ENCODE data around the gene PDLIM4.

PDLIM4 gene, protein sequence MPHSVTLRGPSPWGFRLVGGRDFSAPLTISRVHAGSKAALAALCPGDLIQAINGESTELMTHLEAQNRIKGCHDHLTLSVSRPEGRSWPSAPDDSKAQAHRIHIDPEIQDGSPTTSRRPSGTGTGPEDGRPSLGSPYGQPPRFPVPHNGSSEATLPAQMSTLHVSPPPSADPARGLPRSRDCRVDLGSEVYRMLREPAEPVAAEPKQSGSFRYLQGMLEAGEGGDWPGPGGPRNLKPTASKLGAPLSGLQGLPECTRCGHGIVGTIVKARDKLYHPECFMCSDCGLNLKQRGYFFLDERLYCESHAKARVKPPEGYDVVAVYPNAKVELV

DNA sequence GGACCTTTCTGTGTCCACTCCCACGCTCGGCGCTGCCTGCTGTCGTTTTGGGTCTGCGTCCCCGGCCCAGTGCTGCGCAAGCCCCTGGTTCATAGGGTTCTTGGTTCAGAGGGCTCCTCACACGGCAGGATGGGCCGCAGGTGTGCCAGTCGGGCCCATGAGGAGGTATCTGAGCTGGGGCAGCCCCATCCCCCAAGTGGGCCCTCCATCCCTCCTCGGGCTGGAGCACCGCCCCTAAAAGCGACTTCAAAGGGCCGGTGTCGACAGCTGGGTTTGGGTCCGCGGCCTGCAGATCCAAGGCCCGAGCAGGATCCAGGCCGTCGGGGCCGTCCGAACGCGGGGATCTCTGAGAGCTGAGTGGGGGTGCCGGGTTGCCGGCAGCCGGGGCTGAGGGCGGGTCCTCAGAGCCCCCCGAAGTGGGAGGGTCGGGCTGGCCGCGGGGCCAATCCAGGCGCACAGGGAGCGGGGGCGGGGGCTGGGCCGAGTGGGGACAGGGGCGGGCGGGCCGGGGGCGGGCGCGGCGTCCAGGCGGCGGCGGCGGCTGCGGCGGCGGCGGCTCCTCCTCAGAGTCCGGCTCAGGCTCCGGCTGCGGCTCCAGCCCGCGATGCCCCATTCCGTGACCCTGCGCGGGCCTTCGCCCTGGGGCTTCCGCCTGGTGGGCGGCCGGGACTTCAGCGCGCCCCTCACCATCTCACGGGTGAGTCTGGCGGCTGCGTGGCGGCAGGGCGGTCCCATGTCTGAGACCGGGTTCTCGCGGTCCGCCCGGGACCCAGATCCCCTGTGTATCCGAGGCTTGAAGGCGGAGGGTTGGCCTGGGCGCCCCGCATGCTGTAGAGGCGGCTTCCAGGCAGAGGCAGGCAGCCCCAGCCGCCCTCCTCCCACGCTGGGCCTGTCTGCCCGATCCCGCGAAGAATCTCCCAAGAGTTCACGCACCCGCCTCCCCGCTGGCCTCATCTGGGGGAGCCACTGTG lies at the start of gene PDLIM4:
TSS of gene PDLIM4 (plus strand) at position 566 of the 971 bp plus-strand sequence. CDS start at position 605, 39 bp downstream.
- no peak for DNase-seq (ENCODE audit: low read depth in 3 of 3, low spot score in 1 of 3)

DNA sequence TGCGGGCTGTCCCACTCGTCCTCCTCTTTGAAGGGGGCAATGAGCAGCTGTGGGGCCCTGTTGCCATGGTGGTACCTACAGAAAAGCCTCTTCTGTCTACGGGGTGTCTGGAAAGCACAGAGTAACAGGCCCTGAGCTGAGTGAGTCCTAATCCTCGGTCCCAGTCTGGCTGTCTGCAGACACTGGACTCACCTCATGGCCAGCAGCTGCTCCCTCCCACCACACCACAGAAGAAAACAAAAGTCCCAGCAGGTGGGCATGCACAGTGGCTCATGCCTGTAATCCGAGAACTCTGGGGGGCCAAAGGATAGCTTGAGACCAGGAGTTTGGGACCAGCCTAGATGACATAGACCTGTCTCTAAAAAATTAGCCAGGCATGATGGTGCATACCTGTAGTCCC lies 49.7 kb upstream of the PDLIM4 start:
- no peak for DNase-seq (ENCODE audit: low read depth in 3 of 3, low spot score in 1 of 3)

DNA sequence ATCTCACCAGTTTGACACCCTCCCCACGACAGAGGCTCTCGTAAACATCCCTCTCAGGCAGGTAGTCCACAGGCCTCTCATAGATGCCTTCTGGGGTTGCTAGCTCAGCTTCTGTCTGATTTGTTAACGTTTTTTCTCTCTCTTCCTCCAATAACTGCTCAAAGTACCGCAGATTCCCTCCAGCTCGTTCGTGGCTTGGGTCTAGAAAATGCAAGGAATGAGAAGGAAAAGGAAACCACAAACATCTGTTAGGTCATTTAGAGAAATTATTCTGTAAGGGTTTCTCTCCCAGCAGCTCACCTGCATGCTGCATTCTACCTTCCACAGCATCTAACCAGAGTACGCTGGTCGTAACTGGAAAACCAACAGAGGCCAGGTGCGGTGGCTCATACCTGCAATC lies 48.4 kb upstream of the PDLIM4 start:
- no peak for DNase-seq (ENCODE audit: low read depth in 3 of 3, low spot score in 1 of 3)

DNA sequence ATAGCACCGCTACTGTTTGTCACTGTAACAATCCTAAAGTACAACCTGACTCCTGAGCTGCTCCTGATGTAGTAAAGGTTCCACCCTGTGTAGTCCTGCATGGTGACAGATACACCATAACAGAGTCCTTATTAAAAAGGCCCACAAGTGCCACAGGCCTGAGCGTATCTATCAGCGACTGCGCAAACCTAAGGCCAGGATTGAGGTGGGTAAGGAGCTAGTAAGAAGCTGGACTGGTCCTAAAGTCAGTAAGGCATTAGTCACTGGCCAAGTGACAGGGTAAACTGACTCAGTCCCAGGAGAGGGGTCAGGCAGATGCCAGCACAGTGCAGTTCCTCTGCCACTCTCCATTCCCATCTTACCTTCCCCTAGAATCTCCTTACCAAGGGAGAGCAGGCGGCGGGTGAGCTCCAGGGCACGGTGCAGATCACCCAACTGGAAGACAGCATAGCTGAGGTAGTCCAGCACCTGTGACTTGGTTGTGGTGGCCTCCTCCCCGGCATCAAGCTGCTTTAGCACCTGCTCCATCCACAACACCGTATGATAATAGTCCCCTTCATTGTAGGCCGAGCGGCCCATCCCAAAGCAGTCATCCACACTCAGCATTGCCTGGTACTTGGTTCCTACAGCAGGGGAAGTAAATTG lies 47.5 kb upstream of the PDLIM4 start:
- DNase-seq (ENCODE audit: low read depth in 3 of 3, low spot score in 1 of 3) = no peak

DNA sequence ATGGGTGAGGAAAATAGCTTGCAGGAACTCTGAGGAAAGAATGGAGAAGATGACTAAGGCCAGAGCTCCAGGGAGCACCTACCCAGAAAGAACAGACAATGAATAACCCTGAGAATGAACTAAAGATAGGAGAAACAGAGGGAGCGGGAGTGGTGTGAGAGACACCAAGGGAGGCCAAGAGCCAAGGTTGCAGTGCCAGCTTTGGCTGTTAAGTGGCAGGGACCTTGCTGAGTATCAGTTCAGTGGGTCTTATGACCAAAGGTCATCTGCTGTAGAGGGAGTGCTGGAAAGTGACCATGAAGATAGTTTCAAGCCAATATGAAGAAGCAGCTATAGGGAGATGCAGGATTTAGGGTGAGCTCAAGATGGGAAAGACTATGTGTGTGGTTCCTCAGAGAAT lies 46.6 kb upstream of the PDLIM4 start:
- DNase-seq (ENCODE audit: low read depth in 3 of 3, low spot score in 1 of 3) = no peak

DNA sequence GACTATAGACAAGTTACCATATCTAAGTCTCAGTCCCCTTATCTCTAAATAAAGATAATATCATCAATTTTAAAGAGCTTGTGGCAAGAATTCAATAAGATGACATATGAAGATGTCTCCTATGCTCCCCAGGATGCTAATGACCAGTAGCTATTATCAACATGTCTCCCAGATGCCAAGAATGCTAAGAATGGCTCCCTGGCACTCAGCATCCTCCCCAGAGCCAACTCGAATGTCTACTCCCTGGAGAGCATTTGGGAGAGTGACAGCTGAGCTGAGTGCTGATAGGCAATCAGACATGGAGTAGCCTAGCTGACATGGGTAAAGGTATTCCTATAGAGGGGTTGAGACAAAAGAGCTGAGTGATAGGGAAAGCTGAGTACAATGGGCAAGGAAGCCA lies 45.7 kb upstream of the PDLIM4 start:
- no peak for DNase-seq (ENCODE audit: low read depth in 3 of 3, low spot score in 1 of 3)

DNA sequence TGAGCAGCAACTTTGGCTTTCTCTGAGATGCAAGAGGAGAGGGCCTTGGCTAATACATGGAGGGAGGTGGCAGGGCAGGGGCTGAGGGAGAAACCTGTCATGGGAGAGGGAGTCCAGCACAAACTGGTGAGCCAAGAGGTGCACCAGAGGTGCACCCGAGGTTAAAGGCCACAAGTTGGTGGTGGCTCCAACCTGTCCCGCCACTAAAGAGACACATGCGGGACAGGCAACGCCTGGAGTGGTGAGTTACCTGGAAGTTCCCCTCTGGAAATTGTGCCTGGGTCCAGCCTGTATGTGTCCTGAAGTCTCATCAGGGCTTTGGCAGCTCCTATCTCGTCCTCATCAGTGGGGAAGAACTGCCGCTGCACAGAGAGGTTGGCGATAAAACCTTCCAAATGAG lies 43.8 kb upstream of the PDLIM4 start:
- no peak for DNase-seq (ENCODE audit: low read depth in 3 of 3, low spot score in 1 of 3)

DNA sequence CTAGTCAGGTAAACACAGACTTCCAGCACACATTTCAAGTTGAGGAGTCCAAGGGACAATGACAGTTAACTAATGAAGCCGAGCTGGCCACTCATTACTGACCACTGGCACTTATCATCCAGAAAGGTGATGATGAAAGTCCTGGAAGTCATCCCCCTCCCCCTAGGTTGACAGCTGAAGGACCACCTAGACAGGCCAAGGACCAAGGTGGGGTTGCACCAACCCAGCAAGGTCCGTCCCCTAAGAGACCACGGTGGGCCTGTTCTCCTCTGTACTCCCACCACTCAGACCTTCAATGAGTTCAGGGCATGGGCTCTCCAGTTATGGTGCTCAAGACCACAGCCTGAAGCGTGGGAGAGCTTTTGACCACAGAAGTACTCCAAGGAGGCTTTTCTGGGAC lies 43.0 kb upstream of the PDLIM4 start:
- DNase-seq (ENCODE audit: low read depth in 3 of 3, low spot score in 1 of 3) = no peak

DNA sequence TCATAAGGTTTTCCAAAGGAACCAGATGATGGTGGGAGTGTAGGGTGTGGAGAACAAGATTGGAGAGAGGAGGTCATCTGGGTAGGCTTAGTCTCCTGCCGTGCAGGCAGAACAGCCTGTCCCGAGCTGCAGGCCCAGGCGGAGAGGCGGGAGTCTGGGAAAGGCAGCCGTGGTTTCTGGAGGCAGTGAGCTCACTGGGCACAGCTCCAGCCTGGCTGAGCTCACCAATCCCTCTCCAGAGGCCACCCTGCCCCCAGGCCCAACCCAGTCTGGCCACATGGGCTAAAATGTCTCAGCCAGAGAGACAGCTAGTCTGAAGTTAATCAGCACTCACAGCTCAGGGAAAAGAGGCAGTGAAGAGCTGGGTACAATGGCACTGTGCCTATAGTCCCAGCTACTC lies 42.2 kb upstream of the PDLIM4 start:
- no peak for DNase-seq (ENCODE audit: low read depth in 3 of 3, low spot score in 1 of 3)

DNA sequence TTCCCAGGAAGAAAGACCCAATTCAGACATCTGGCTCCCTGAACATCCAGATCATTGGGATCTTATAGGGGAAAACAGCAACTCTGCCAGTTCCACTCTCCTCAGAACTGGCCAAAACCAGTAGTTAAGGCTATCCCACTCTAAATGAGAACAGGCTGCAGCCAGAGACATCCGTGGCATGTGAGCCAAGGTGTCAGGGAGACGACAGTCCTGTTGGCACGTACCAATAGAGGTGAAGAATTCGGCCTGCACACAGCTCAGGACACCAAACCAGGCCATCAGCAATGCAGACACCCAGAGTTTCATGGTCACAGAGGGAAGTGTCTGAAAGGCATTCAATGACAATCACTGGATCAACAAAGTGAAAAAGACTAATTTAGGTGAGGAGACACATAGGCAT lies 39.2 kb upstream of the PDLIM4 start:
- DNase-seq (ENCODE audit: low read depth in 3 of 3, low spot score in 1 of 3) = no peak

DNA sequence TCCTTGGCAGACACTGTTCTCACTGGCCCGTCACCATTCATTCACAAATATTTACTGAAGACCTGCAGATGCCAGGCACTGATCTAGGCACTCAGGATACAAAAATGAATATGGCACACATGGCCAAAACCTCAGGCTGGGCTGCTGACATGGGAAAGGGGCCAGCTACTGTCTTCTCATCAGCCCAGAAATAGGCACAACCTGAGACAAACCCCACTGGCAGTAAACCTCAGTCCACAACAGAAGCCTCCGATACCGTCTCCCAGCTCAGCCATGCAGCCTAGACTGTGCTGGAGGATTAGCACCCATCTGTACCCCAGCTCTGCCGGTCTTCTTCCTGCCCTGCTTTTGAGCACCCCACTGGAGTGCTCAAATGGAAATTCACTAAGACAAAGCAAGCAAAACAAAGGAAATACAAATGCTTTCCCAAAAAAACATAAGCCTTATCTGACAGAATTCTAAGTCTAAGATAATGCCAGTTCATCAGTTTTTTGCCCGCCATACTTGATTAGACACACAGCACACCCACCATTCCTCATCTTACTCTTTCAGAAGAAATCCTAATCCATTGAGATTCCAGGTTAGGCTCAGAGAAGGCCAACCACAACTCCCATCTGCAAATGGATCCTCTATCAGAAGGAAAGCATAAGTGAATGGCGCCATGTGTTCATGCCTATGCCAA lies 38.1 kb upstream of the PDLIM4 start:
- no peak for DNase-seq (ENCODE audit: low read depth in 3 of 3, low spot score in 1 of 3)

DNA sequence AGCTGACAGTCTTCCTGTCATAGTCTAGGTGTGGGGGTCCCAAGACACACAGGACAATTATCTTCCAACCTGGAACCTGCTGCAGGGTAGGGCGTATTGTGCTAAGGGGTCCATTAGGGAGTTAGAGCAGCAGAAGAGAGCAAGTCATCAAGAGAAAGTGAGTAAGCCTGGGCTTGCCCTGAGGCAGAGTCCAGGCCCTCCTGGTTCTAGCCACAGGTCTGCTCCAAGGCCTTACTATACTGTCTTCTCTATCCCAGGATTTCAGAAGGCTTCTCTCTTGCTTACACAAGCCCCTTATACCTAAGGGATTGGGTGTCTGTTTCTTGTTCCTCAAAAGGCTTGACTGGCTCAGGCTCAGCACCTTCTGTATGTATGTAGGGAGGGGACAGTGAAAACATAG lies 37.5 kb upstream of the PDLIM4 start:
- DNase-seq (ENCODE audit: low read depth in 3 of 3, low spot score in 1 of 3) = no peak

DNA sequence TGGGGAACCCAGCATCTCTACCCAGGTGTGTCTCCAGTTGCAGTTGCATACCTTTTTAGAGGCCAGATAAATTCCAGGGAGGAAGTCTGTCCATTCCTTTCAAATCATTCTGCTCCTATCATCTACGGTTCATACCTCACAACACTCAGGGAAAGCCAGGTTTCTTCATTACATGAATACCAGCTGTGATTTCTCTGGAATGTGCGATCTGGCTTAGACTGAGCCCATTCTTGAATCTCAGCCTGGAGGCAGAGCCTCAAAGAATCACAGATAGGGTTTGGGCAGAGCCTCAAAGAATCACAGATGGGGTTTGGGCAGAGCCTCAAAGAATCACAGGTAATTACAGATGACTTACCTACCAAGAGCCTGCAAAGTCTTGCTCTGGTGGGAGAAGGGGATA lies 37.0 kb upstream of the PDLIM4 start:
- DNase-seq (ENCODE audit: low read depth in 3 of 3, low spot score in 1 of 3) = no peak

DNA sequence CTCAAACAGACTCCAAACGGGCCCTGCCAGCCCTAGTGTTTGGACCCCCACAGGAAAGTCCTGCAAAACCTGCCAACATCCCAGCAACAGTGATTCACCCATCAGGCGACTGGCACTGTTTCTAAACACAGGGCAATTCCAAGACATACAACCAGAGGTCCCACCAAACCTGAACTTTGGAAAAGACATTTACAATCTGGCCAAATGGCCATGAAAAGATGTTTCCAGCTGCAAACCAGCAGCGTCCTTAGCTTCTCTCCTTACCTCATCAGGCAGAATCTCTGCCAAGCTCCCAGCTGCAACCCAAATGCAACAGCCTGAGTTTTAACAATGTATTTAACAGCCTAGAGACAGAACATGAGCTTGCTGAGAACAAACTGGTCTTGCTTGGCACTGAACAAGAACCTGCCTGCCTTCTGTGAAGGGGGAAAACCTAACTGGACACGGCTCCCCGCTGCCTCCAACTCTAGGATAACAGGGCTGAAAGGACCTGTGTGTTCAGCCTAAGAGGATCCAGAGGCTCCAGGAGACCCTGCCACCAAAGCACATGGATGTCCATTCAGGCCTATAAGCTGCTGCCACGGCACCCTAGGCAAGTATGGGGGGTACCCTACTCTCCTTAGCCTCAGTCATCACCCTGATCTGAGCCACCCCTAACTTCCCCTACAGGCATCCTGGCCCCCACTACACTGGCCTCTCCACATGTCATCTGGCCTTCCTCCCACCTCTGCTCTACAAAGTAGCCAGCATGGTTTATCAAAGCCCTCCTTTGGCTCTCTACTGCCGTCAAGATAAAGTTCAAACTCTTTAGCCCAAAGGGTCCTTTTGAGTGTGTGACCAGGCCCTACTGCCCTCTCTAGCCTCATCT lies 35.5 kb upstream of the PDLIM4 start:
- DNase-seq (ENCODE audit: low read depth in 3 of 3, low spot score in 1 of 3) = no peak

DNA sequence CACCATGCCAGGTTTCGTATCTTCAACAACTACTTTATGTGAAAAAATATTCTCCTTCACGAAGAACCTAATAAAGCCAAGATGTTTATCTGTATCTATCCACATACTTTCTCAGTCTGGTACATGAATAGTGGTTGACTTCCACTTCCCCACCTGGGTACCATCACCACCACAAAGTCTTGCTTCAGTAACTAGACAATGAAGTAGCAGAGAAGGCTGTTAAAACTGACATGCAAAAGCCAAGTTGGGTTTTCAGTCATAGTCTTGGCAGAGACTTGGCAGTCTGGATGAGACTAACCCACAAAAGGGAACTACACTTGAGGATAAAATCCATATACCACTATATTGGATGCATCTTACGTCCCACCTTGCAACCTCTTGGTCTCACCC lies 34.9 kb upstream of the PDLIM4 start:
- DNase-seq (ENCODE audit: low read depth in 3 of 3, low spot score in 1 of 3) = no peak

DNA sequence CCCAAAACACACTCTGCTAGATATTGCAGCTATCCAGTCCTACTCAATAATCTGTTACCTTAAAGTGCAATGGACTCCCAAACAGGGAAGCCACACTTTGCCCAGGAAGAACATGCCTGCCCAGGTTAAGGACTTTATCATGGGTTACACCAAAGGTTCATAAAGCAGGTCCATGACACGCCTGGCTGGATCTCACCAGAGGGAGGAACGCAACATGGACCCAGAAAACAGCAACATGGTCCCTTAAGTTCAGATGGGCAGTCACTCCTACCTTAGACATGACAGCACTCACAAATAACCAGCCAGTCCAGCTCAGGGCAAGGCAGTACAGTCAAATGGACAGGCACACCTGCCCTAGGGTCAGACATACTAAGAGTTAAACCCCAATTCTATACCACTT lies 33.6 kb upstream of the PDLIM4 start:
- no peak for DNase-seq (ENCODE audit: low read depth in 3 of 3, low spot score in 1 of 3)

DNA sequence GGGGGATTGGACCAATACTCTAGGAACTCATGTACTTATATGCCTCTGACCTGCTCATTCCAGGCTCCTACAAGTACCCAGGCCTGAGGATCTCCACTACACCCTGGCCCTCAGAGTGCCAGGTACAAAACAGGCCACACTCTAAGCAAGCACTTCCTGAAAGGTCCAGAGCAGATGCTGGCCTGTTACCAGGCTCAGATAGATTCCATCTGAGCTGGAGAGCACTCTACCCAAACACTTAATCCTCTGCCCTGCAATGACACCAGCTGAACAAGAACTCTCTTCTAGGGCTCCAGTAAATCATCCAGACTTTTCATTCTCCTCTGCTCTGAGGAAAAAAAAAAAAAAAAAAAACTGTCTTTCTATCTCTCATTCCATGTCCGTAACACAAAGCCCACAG lies 32.8 kb upstream of the PDLIM4 start:
- no peak for DNase-seq (ENCODE audit: low read depth in 3 of 3, low spot score in 1 of 3)

DNA sequence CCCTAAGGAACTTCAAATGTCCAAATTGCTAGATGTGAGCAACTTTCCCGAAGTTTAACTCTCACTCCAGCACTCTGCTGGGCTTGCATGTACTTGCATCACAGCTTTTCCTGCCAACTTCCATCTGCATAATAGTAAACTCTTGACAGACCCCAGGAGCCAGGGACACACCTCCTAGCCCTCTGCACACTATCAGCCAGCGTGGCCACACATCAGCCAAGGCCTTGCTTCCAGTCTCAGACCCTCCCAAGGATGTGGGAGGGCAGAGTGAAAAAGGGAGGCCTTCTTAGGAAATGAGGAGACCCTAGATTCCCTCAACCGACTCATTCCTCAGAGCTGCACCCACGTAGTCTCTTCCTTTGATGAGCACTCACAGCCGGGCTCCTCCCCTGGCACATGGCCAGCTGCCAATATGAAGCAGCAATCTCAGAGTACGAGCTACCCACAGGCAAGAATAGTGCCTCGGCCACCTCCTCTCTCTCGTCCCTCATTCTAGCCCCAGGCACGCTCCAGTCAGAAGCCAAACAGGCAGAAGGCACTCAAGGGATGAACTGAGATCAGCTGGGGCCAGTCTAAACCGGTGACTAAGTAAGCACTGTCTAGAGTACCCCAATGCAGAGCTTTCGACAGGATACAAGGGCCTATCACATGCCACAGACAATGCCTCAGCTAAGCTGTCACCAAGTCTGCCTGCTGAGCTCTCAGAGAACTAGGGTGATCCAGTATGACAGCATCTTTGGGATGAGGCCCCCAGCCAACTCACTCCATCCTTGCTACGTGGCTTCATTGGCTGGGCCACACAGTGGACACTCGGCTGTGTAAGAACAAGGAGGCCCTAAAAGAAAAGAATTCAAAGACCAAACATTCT lies 32.1 kb upstream of the PDLIM4 start:
- peak in 1 of 3 donors; percentile 9 for DNase-seq (ENCODE audit: low read depth in 3 of 3, low spot score in 1 of 3)

DNA sequence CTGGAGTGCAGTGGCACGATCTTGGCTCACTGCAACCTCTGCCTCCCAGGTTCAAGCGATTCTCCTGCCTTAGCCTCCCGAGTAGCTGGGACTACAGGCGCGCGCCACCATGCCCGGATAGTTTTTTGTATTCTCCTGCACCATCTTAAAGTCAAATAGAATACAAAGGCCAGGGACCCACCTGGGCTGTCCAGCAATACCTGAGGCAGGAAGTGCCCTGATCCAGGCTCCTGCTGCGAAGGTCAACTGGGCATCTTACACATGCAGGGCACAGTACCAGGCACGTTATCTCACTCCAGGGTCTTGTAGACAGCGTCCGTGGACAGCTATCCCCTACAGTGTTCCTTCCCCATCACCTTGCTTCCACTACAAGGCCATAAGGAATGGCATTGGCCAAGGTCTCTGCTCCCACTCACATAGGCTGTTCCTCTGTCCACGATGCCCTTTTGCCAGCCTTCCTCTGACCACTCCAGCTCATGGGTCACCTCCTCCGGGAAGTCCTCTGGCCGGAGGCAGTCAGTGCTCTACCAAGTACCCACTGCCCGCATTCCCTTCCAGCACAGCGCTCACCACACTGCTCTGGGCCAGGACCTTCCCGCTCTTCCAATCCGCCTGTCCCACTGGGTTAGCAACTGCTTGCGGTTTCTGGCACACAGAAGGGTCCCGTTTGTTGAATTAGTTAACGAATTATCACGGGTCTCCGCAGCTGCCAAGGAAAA lies 30.8 kb upstream of the PDLIM4 start:
- no peak for DNase-seq (ENCODE audit: low read depth in 3 of 3, low spot score in 1 of 3)

Data from stimulated activated CD4-positive, alpha-beta T cell treated with anti-CD3 and anti-CD28 coated beads, TNF-alpha, amount 100 ng/mL, for 1 hour (primary cell).